HG03439 (cell line): ENCODE data around the gene ZSCAN2.

Source experiments
- ATAC-seq: cut with Tn5 transposase; IDR thresholded peaks from one replicate; pipeline ENCODE4 v1.9.1; 2021; ENCODE audit warnings: mild to moderate bottlenecking, moderate library complexity; ENCODE audit not compliant: unreplicated experiment

The ZSCAN2 gene

DNA sequence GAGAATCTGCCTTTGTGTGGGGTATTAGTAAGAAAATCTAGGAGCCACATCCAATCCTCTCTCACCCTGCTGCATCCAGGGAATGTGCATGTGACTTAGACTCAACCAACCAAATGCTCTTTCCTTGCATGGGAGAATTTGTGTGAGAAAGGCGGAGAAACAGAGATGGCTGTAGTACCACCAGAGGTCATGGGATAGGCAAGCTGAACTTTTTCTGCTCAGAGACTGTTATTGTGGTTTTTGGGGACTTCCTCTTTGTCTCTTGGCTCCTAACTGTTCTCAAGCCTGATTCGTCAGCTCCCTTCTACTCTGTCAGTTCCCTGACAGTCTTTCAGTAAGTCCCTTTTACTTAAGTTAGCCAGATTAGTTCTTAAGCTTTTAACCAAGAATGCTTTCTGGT, 2.6 kb upstream of the ZSCAN2 start:
- ATAC-seq: no peak

GRCh38 chr15:84598993-84599392, 1.8 kb upstream of the ZSCAN2 start:
- ATAC-seq: no peak

- no peak for ATAC-seq
These were observed 903 bp upstream of the ZSCAN2 start for GRCh38 chr15:84599906-84600305.

DNA sequence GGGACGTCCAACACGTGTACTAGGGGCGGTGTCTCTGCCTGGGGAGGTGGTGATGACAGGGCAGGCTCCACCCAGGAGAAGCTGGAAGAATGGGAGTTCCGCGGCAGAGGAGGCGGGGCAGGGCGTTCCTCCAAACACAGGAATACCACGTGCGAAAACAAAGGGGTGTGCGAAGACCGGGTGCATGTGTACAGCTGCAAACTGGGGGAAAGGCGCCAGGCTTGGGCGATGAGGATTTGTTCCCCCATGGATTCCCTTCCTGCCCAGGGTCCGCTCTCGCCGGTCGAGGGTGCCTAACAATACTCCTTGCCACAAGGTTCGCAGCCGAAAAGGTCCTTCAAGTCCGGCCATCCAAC, 500 bp upstream of the ZSCAN2 start:
- ATAC-seq: peak; percentile 3

DNA sequence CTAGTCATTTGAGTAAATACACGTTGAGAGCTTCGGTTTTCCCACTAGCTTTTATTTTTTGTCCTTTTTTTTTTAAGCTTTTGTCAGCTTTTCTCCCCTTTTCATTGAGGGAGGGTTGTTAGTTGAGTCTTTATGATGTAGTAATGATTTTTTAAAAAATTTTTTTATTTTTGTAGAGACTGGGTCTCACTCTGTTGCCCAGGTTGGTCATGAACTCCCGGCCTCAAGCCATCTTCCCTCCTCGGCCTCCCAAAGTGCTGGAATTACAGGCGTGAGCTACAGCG, 688 bp downstream of the ZSCAN2 start:
- no peak for ATAC-seq

- no peak for ATAC-seq
These were observed 3.0 kb downstream of the ZSCAN2 start for GRCh38 chr15:84603630-84604379.

DNA sequence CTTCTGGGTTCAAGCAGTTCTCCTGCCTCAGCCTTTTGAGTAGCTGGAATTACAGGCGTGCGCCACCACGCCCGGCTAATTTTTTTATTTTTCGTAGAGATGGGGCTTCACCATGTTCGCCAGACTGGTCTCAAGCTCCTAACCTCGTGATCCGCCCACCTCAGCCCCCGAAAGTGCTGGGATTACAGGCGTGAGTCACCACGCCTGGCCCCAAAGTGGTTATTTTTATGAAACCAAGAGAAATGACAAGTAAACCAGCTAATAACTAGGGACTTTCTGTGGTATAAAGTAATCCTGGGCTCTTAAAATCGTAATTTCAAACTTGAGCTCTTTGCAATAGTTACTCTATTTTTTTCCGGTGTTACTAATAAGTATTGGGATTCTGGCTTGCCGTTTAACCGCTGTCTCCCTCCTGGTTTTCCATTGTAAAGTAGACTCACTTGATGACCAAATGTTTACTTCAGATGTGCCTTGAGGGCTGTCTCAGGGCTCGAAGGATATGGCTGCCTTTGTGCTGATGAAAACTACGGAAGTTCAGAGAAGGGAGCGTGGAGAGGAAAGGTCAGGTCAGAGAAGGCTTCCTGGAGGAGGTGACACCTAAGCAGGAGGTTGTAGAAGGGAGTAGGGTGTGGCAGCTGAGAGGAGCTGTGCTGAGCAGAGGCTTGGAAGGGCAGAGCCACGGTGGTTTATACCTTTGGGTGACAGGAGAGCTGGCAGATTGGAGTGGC, 4.2 kb downstream of the ZSCAN2 start:
- no peak for ATAC-seq

DNA sequence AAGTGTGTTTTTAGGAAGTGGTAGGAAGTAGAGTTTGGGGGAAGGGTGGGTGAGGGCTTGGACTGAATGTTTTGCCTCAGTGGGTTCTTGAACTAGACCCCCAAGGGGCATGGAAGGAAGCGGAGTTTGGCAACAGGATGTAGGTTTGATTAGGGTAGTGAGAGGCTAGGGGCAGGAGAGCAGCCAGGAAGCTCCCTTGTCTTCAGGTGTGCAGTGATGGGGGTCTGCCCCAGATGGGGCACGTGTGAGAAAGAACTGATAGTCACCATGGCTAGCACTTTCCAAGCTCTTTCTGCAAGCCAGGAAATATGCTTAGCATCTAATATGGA, 4.7 kb downstream of the ZSCAN2 start:
- no peak for ATAC-seq

DNA sequence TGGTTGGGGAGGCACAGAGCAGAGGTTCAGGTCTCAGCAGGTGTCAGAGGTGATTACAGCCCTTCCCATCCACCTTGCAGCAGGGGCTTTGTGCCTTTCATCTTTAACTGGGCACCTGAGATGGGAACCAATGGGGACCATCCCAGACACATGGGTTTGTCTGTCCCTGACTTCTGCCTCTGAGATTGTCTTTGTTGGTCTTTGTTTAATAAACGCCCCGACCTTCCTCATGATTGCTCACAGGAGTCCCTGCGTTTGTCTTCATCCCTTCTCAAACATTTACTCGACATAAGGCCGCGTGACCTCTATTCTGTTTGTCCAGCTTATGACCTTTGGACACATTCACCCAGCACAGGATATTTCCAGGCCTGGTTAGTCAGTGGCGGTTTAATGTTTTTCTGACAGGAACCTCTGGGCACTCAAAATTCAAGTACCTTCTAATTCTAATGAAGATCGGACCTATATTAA, 5.9 kb downstream of the ZSCAN2 start:
- no peak for ATAC-seq

DNA sequence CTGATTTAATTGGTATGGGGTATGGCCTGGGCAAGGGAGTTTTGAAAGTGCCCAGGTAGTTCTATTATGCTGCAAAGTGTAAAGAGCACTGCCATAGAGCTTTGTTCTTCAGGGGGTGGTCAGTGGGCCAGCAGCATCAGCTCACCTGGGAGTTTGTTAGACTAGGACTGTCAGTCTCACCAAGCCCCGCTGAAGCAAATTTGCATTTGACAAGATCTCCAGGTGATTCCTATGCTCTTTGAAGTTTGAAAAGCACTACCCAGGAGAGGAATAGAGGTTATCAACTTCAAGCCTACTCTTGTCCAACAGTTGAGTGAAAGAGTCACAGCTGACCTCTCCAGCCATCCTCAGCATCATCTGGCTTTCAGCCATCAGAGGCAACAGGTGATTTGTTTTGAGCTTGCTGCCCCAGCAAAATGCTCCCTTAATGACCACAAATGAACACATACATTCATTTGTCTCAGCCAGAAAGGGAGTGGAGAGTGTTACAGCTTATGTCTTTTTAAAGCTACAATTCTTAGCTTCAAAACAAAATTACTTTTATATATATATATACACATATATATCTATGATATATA, 8.0 kb downstream of the ZSCAN2 start:
- no peak for ATAC-seq

GRCh38 chr15:84609818-84610525, 9.2 kb downstream of the ZSCAN2 start:
- ATAC-seq: no peak

DNA sequence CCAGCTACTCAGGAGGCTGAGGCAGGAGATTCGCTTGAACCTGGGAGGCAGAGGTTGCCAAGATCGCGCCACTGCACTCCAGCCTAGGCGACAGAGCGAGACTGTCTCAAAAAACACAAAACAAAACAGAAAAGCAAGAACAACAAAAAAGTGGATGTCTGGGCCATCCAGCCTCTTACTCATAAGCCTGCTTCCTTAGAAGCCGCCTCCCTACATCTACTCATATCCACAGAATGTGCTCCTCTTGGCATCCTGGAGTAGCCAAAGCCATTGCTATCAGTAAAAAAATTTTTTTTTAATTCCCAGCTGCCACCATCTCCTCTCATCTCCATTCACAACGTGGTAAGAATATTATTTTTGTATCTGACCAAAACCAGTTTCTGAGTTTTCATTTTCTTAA, 10.8 kb downstream of the ZSCAN2 start:
- no peak for ATAC-seq

- no peak for ATAC-seq
These were observed 15.4 kb downstream of the ZSCAN2 start for GRCh38 chr15:84616235-84616634.

DNA sequence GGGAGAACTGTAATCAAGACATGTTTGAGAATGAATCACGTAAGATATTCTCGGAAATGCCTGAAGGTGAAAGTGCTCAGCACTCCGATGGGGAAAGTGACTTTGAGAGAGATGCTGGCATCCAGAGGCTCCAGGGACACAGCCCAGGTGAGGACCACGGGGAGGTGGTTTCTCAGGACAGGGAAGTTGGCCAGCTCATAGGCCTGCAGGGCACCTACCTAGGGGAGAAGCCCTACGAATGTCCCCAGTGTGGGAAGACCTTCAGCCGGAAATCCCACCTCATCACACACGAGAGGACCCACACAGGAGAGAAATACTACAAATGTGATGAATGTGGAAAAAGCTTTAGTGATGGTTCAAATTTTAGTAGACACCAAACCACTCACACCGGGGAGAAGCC, 19.8 kb downstream of the ZSCAN2 start:
- ATAC-seq: no peak

- no peak for ATAC-seq
These were observed 20.7 kb downstream of the ZSCAN2 start for GRCh38 chr15:84621358-84621979.

- no peak for ATAC-seq
These were observed 23.6 kb downstream of the ZSCAN2 start for GRCh38 chr15:84624359-84624758.

DNA sequence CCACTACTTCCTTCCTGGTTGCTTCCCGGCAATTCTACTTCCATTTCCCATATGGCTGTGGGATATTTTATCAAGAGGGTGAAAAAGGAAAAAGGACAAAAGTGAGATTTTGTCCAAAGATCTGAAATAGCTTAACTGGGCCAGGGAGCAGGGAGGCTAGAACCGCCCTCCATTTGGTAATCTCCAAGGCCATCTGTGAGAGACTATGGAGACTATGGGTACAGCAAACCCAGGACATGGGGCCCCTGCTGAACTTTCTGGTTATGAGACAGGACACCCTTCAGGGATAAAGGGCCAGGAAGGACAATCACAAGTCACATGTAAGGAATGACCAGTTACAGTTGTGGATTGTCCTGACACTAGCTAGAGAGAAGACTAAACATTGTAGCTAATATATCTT, 24.3 kb downstream of the ZSCAN2 start:
- ATAC-seq: no peak

DNA sequence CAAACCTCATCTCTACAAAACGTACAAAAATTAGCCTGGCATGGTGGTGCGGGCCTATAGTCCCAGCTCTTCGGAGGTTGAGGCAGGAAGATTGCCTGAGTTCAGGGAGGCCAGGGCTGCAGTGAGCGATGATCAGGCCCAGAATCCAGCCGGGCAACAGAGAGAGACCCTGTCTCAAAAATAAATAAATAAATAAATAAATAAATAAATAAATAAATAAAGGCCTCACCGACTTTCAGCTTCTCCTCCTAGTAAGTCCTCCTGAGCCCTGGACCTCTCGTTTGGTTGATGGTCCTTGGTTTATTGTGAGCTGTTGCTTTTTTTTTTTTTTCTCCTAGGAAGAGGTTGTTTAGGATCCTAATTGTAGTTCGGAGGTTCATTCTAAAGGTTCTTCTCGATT, 28.2 kb downstream of the ZSCAN2 start:
- ATAC-seq: no peak

- ATAC-seq: no peak
These were observed 31.0 kb downstream of the ZSCAN2 start for GRCh38 chr15:84631706-84632272.

GRCh38 chr15:84633311-84634227, 32.8 kb downstream of the ZSCAN2 start:
- ATAC-seq: peak; percentile 47
